HG03520 (cell line): ENCODE results near the gene CHSY1.
"Not testable (repeated sequence)": the region's sequence is repeated elsewhere in the genome, so short reads cannot be mapped to it uniquely, and the experiment has no call there.

ENCODE experiments used
- ATAC-seq: cut with Tn5 transposase; IDR thresholded peaks from one replicate; pipeline ENCODE4 v1.9.1; 2021; ENCODE audit warnings: mild to moderate bottlenecking, moderate library complexity; ENCODE audit not compliant: unreplicated experiment

CHSY1 gene

DNA sequence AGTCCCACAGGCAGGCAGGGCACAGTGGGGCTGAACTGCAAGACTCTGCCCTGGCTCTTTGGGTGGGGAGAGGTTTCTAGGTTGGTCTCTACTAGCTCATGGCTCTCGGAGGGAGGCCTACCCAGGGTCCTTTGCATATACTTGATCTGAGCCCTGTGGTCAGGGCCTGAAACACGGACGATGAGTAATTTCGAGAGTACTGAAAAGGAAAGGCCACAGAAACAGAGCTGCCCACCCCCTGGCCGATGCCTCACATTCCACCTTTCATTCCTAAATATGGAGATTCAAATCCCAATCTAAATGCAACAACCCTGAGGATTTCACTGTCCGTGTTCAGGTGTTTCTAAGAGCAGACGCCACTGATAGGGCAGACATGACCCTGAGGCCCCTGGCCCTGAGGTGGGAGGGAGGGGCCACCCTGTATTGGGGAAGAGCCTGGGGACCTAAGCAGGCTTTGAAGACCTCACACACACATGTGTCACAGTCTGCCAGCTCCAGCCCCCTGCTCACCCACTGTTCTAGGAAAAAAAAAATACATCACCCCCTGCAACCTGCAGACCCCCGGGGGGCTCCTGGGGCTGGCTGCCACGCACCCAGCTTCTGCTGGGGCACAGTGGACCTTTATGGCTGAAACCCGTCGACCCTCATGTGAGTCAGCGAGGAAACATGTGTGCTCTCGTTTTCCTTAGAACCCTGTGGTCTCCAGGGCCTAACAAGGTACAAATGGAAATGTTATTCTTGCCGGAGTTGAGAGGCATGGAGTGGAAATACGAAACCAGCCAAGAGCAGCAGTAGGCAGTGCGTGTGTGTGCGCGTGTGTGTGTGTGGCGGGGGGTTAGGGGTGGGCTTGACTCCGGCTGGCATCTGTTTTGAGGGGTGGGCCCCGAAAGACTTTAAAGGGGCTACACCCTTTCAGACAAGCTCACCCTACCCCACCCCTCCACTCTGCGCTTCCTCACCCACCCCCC lies 112.7 kb downstream of the CHSY1 start:
- ATAC-seq = peak; percentile 65

DNA sequence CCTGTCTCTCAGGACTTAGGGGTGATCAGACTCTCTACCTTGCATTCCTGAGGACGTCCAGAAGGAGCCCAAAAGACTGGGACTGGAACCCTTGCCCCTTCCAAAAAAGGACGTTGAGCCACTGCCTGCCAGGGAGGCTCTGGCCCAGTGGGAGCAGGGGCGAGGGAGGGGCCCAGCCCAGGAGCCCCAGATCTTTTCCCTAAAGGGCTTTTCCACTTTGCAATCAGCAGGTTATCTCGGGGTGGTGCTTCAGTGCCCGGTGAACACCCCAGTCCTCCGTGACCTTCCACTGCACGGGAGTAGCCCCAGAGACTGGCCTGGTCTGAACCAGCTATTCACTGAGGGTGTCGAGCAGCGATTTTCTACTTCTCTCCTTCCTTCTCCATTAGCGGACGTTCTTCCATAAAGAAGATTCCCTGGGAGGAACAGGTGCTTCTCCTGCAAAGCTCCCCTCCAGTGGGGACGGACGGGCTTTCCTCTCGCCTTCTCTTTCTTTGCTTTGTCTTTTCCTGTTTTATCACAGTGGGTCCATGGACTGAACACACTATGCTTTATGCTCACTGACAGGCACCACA lies 113.7 kb downstream of the CHSY1 start:
- ATAC-seq = no peak

DNA sequence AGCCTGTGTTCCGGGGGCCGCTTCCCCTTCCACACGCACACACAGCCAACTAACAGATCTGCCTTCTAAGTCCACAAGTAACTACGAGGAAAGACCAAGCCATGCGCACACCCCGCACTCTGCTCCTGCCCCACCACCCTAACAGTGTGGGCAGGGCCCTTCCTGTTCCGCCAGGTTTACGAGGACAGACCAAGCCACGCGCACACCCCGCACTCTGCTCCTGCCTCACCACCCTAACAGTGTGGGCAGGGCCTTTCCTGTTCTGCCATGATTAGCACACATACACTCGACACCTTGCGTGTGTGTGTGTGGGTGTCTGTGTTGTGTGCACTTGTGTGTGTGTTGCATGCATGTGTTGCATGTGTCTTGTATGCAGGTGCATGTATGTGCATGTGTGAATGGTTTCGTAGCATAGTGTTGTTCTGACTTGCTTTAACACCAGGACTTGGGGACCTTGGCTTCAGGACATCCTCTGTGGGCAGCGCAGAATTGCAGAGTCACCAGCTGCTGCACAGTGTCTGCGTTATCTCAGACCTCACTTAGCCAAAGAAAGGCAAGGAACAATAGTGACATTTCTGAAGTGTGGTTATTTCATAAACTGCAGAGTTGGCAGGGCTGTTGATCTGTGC lies 114.4 kb downstream of the CHSY1 start:
- ATAC-seq = no peak

- no peak for ATAC-seq
These were observed 115.2 kb downstream of the CHSY1 start for GRCh38 chr15:101136381-101137268.

- peak; percentile 42 for ATAC-seq
These were observed 116.2 kb downstream of the CHSY1 start for GRCh38 chr15:101135532-101136166.

GRCh38 chr15:101134780-101135179 lies 117.1 kb downstream of the CHSY1 start:
- ATAC-seq = no peak

DNA sequence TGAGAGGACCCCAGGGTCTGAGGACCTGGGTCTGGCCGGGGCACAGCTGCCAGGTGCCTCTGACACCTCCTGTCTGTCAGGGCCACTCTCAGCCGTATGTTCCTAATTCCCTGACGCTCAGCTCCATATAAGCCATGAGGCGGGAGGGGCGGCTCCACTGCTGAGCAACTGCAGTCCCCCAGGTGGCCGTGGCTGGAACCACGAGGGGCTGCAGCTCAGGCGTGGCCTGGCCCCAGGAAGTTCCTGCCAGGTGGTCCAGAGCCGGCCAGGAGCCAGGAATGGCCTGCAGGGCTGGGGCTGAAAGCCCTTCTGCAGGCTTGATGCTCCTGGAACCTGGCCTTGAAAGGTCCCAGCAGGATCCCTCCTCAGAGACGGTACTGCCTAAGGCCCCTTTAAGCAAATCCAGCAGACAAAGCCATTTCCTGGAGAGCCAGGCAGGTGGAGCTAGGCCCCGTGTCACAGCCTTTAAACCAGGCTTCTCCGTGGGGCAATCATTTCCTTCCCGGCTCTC lies 118.0 kb downstream of the CHSY1 start:
- ATAC-seq = no peak

DNA sequence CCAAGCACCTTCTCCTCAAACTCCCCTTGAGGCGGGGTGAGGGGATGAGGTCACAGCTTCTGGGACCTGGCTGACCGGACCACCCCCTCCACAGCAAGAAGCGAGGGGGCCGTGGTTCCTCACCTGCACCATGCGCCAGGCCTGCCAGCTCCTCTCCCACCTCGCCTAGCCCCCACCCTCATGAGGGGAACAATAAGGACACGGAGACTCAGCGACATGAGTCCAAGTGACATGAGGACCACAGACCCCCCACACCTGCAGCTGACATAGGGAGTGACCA lies 118.7 kb downstream of the CHSY1 start:
- no peak for ATAC-seq

GRCh38 chr15:101132390-101133180 lies 119.3 kb downstream of the CHSY1 start:
- no peak for ATAC-seq

GRCh38 chr15:101131489-101132389 lies 120.1 kb downstream of the CHSY1 start:
- no peak for ATAC-seq

- ATAC-seq = no peak
These were observed 121.9 kb downstream of the CHSY1 start for GRCh38 chr15:101129851-101130380.

DNA sequence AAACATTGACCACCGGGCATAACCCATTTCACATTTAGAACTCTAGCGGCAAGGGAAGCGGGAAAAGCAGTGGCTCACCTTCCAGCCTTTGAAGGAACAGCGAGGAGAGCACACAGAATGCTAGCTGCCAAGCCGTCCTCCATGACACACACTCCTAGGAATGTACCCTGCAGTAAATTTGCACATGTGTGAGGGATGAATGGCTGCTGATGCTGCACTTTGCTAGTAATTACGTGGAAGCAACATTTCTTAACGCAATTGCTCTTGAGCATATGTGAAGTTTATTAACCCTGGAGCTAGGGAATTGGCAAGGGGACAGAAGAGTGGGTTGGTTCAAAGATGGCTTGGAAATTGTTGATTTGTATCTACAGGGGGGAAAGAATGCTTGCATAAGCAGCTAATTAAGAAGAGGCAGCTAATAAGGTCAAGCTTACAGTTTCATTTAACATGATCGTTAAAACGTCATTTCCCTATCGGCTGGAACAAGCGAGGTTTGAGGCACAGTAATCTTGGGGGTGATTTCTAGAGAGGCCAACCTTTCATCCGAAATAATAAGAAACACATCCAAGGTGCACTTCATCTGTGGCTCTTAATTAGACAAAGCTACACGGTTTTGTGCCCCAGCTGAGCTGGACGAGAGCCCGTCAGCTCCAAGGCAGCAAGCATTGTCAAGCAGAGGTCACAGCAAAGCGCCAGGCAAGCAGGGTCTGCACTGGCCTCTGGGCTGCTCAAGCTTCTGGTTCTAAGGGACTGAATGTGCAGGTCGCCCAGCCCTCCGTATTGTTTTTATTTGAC lies 123.4 kb downstream of the CHSY1 start:
- no peak for ATAC-seq

DNA sequence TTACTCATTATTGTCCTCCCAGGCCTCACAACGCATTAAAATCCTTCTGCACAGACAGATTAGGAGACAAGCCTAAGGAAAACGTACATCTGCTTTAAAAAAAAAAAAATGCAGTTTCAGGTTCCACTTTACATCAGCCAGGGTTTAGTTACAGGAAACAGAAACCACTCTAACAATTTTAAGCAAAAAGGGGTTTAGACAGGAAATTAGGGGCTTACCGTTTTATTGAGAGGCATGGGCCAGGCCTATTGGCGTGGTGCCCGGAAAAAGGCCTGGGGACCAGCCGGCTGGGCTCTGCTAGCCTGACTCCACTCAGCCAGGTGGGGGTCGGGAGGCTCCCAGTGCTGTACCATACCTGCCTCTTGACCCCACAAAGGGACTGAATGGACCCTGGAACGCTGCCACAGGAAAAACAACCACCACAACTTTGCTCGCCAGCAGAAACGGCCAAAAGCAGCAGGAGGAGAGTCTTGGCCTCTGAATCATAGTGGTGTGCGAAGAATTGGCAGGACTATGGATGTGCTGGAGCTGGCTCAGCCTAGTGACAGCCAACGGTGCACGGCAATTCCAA lies 124.3 kb downstream of the CHSY1 start:
- ATAC-seq = peak; percentile 58

- peak; percentile 37 for ATAC-seq
These were observed 125.0 kb downstream of the CHSY1 start for GRCh38 chr15:101126618-101127505.

- not testable (repeated sequence) for ATAC-seq
These were observed 125.9 kb downstream of the CHSY1 start for GRCh38 chr15:101125881-101126428.
